Kidney epithelial cell (primary cell): Measurements from ENCODE around the gene TTC38. TPM values are rescaled to one million over a fixed set of nuclear protein-coding genes. Genes with fewer than 3 reads are reported as not detected.

ENCODE experiments used
- DNase-seq: peaks from one replicate; pipeline ENCODE4 v3.0.0-alpha.2; 2010; ENCODE audit warnings: low read depth
- H3K27me3 ChIP-seq: 2 replicates; pipeline ENCODE4 v1.6.0; 2011; ENCODE audit warnings: low read length; ENCODE audit not compliant: control insufficient read depth, insufficient read depth
- H3K36me3 ChIP-seq: 2 replicates; pipeline ENCODE4 v1.5.1; 2011; ENCODE audit warnings: low read length; ENCODE audit not compliant: control insufficient read depth, insufficient read depth
- H3K4me3 ChIP-seq: 2 replicates; pipeline ENCODE4 v1.5.1; 2011; ENCODE audit warnings: low read depth, mild to moderate bottlenecking, control low read depth, low read length
- CTCF ChIP-seq: IDR thresholded peaks from 2 replicates; pipeline ENCODE4 v1.5.1; 2011; ENCODE audit warnings: mild to moderate bottlenecking, moderate library complexity, low read length, control low read depth, inconsistent platforms; ENCODE audit not compliant: insufficient read depth, poor library complexity, severe bottlenecking
- total RNA-seq: library from RNA; depleted of rRNA; stranded (reverse); fragments of >200 nt; gene quantifications from 2 replicates; pipeline ENCODE4 v1.2.3, GENCODE V29; 2015

Gene TTC38
- total RNA-seq, 1 donor from 2014 or later = 28.9 TPM

GRCh38 chr22:46299101-46299500, 31.3 kb downstream of the TTC38 start:
- DNase-seq = no peak
- no peaks in the 10 kb centered on the region for H3K36me3 ChIP-seq
- no peak for TF ChIP-seq CTCF

GRCh38 chr22:46300491-46300890, 32.7 kb downstream of the TTC38 start:
- no peak for DNase-seq
- no peaks in the 10 kb centered on the region for H3K27me3 ChIP-seq
- H3K4me3 ChIP-seq = no peak overlapping the region
- H3K36me3 ChIP-seq = no peaks in the 10 kb centered on the region
- TF ChIP-seq CTCF = no peak

More at GRCh38 chr22:46299101-46299500, 31.3 kb downstream of the TTC38 start:
- no peak overlapping the region for H3K4me3 ChIP-seq
- H3K27me3 ChIP-seq = no peaks in the 10 kb centered on the region

- H3K36me3 ChIP-seq = no peaks in the 10 kb centered on the region
- DNase-seq = peak; percentile 14
- no peak overlapping the region for H3K4me3 ChIP-seq
- H3K27me3 ChIP-seq = no peaks in the 10 kb centered on the region
- no peak for TF ChIP-seq CTCF
Observed at GRCh38 chr22:46303347-46303965, 35.6 kb downstream of the TTC38 start.

GRCh38 chr22:46308283-46308988, 40.6 kb downstream of the TTC38 start:
- H3K36me3 ChIP-seq = no peaks in the 10 kb centered on the region
- TF ChIP-seq CTCF = no peak
- no peak for DNase-seq

GRCh38 chr22:46309526-46310085, 41.8 kb downstream of the TTC38 start:
- Histone ChIP-seq H3K4me3 (no peak overlapping the region), H3K27me3 (no peaks in the 10 kb centered on the region), H3K36me3 (no peaks in the 10 kb centered on the region)
- TF ChIP-seq CTCF = no peak
- DNase-seq = no peak

More at GRCh38 chr22:46308283-46308988, 40.6 kb downstream of the TTC38 start:
- no peak overlapping the region for H3K4me3 ChIP-seq
- H3K27me3 ChIP-seq = no peaks in the 10 kb centered on the region
